Osteocyte (in vitro differentiated cells): ENCODE results near the gene PNLIPRP1. TPM values are rescaled to one million over a fixed set of nuclear protein-coding genes. Genes with fewer than 3 reads are reported as not detected.

ENCODE experiments used
- DNase-seq: peaks from one replicate; pipeline ENCODE4 v3.0.0; 2021; ENCODE audit warnings: mixed read lengths; ENCODE audit not compliant: unreplicated experiment; ENCODE audit errors: extremely low spot score
- H3K27ac Mint-ChIP-seq: one replicate; pipeline ENCODE4 v1.8.0; 2021; ENCODE audit warnings: mild to moderate bottlenecking, mixed read lengths; ENCODE audit not compliant: unreplicated experiment
- H3K27me3 Mint-ChIP-seq: one replicate; pipeline ENCODE4 v1.8.0; 2021; ENCODE audit warnings: mixed read lengths; ENCODE audit not compliant: unreplicated experiment
- H3K36me3 Mint-ChIP-seq: one replicate; pipeline ENCODE4 v1.8.0; 2021; ENCODE audit warnings: mixed read lengths; ENCODE audit not compliant: unreplicated experiment
- H3K4me1 Mint-ChIP-seq: one replicate; pipeline ENCODE4 v1.8.0; 2021; ENCODE audit warnings: mixed read lengths; ENCODE audit not compliant: unreplicated experiment
- H3K4me3 Mint-ChIP-seq: one replicate; pipeline ENCODE4 v1.8.0; 2021; ENCODE audit warnings: mild to moderate bottlenecking, moderate library complexity, mixed read lengths; ENCODE audit not compliant: unreplicated experiment
- H3K9me3 Mint-ChIP-seq: one replicate; pipeline ENCODE4 v1.8.0; 2021; ENCODE audit warnings: mixed read lengths; ENCODE audit not compliant: unreplicated experiment
- CTCF ChIP-seq: fragments of 200-600 bp; sonication (generic); IDR thresholded peaks from 2 replicates; pipeline ENCODE4 v1.5.0; 2021; ENCODE audit warnings: antibody characterized with exemption, mild to moderate bottlenecking, moderate library complexity
- total RNA-seq: library from RNA; stranded (reverse); gene quantifications from 2 replicates; pipeline ENCODE4 v1.2.1, GENCODE V29; 2021

Gene PNLIPRP1
- total RNA-seq, 1 donor from 2014 or later = not detected

- TF ChIP-seq CTCF = no peak
- H3K9me3 Mint-ChIP-seq = no peaks in the 10 kb centered on the region
These were observed 31.3 kb downstream of the PNLIPRP1 start for GRCh38 chr10:116621934-116622655.

DNA sequence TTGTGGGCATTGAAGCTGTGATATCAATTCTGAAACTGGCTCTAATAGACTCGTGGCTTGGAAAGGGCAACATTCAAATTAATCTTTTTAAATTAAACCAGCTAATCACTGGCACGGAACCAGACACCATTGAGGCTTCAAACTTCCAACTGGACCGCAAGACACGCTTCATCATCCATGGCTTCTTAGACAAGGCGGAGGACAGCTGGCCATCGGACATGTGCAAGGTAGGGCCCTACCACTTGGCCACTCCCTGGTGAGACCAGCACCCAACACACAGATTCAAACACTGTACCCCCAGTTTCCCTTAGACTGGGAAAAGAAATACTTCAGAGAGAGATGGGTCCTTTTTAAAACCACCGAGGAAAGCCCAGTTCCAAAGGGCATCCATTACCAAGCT is 35.1 kb downstream of the PNLIPRP1 start:
- Mint-ChIP-seq H3K4me3 (no peak overlapping the region), H3K27me3 (peaks cover 3% of the 10 kb centered on the region), H3K4me1 (no peaks in the 10 kb centered on the region), H3K36me3 (no peaks in the 10 kb centered on the region), H3K27ac (no peak overlapping the region), H3K9me3 (no peaks in the 10 kb centered on the region)
- peak; percentile 42 for DNase-seq
- no peak for TF ChIP-seq CTCF

More at GRCh38 chr10:116621934-116622655, 31.3 kb downstream of the PNLIPRP1 start:
- Mint-ChIP-seq H3K27me3 (peaks cover 3% of the 10 kb centered on the region), H3K36me3 (no peaks in the 10 kb centered on the region), H3K4me1 (no peaks in the 10 kb centered on the region), H3K4me3 (no peak overlapping the region), H3K27ac (no peak overlapping the region)
- no peak for DNase-seq

DNA sequence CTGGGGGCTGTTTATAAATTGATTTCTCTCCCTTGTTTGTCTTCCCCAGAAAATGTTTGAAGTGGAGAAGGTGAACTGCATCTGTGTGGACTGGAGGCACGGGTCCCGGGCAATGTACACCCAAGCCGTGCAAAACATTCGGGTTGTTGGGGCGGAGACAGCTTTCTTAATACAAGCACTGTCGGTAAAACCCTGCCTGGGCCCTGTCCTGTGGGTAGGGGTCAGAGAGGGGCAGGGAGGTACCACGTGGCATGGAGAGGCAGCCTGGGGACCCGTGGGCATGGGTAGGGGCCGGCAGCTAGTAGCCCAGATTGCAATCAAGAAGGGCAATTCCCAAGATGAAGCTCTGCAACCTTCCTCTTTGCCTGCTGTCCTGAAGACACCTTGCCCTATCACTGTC is 36.1 kb downstream of the PNLIPRP1 start:
- Mint-ChIP-seq H3K4me3 (no peak overlapping the region), H3K36me3 (no peaks in the 10 kb centered on the region), H3K4me1 (no peaks in the 10 kb centered on the region), H3K9me3 (no peaks in the 10 kb centered on the region), H3K27ac (no peak overlapping the region), H3K27me3 (peaks cover 3% of the 10 kb centered on the region)
- TF ChIP-seq CTCF = no peak
- DNase-seq = peak; percentile 72

DNA sequence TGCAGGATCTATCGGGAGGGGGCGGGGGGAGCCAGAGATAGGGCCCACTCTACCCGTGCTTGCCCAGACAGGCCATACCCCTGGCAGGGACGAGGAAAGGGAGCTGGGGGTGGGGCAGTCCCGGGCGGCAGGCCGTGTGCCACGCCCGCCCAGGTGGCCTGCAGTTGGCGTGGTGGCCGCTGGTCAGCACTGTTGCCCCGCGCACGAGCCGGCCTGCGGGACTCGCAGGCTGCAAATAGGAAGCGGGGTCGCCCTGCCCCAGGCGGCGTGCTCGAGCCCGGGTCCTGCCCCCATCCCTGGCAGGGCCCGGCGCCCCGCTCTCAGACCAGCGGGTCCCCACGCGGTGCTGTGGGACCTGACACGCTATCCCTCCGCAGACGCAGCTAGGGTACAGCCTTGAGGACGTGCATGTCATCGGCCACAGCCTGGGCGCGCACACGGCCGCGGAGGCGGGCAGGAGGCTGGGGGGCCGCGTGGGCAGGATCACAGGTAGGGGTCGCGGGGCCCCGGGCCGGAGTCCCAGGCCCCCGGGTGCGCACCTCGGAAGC is 36.7 kb downstream of the PNLIPRP1 start:
- Mint-ChIP-seq H3K4me1 (no peaks in the 10 kb centered on the region), H3K27ac (no peak overlapping the region), H3K4me3 (no peak overlapping the region), H3K27me3 (peaks cover 3% of the 10 kb centered on the region), H3K9me3 (no peaks in the 10 kb centered on the region), H3K36me3 (no peaks in the 10 kb centered on the region)
- DNase-seq = peak; percentile 73
- peak; percentile 11 for TF ChIP-seq CTCF

DNA sequence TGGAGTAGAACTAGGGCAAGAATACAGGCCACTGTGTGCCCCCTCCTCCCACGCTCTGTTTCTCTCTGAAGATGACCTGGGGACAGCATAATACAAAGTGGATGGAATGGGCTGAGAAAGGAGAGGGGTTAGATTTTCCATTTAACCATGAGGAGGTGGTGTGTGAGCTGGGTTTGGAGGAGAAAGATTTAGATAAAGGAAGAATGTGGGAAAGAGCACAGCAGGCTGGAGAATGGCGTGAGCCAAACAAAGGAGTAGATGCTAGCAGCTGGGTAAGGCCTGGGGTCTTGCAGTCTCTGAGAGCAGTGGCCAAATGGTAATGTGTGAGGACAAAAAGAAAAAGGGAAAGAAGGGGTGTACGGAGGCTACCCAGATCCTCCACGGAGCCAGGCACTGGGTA is 38.6 kb downstream of the PNLIPRP1 start:
- DNase-seq = peak; percentile 34
- H3K4me3 Mint-ChIP-seq = no peak overlapping the region
- no peaks in the 10 kb centered on the region for H3K36me3 Mint-ChIP-seq
- no peak for TF ChIP-seq CTCF
- H3K27me3 Mint-ChIP-seq = peaks cover 3% of the 10 kb centered on the region
- H3K4me1 Mint-ChIP-seq = no peaks in the 10 kb centered on the region
- H3K27ac Mint-ChIP-seq = no peak overlapping the region
- no peaks in the 10 kb centered on the region for H3K9me3 Mint-ChIP-seq
